SK-N-SH (cell line): Measurements from ENCODE around the gene ATP8A2. TPM values are rescaled to one million over a fixed set of nuclear protein-coding genes. Genes with fewer than 3 reads are reported as not detected.

Source experiments
- CTCF ChIA-PET: fragments of 300-600, 350-600 bp; formaldehyde crosslinking; extraction: SDS; loops from one replicate; lab custom pipeline; 2021; lab: Yijun Ruan, JAX
- POLR2A ChIA-PET: fragments of 350-600 bp; sonication (Branson Sonifier 250); formaldehyde crosslinking; extraction: SDS; loops from one replicate; lab custom pipeline; 2020; ENCODE audit warnings: antibody characterized with exemption, inconsistent platforms; lab: Yijun Ruan, JAX
- DNase-seq: peaks from one replicate; pipeline ENCODE4 v3.0.0; 2012
- H2AFZ ChIP-seq: fragments of 200-600 bp; sonication (generic); 2 replicates; pipeline ENCODE4 v1.8.1; 2016; ENCODE audit warnings: antibody characterized with exemption, mild to moderate bottlenecking, low read depth
- H3F3A ChIP-seq: fragments of 200-600 bp; sonication (generic); replicated peaks from 2 replicates; pipeline ENCODE3; 2016; ENCODE audit warnings: antibody characterized with exemption, mild to moderate bottlenecking; ENCODE audit not compliant: insufficient read depth
- H3K27ac ChIP-seq, 2 experiments: fragments of 200-500 bp in 1 of 2; fragments of 200-600 bp in 1 of 2; sonication (Bioruptor generic) in 1 of 2; sonication (generic), shearing (Covaris generic) in 1 of 2; 2 replicates each; pipeline versions ENCODE4 v1.5.1 to v1.6.1; 2014 to 2016; ENCODE audit warnings: low read depth in 2 of 2, inconsistent platforms in 1 of 2, low read length in 1 of 2, mild to moderate bottlenecking in 1 of 2, mixed read lengths in 1 of 2
- H3K27me3 ChIP-seq: fragments of 200-600 bp; sonication (generic), shearing (Covaris generic); 2 replicates; pipeline ENCODE4 v1.6.1; 2016; ENCODE audit warnings: mixed run types; ENCODE audit not compliant: insufficient read depth
- H3K36me3 ChIP-seq, 2 experiments: fragments of 200-500 bp in 1 of 2; fragments of 200-600 bp in 1 of 2; sonication (Bioruptor generic) in 1 of 2; sonication (generic) in 1 of 2; replicated peaks in 1 of 2; 2 replicates each; pipeline versions ENCODE3 to v1.5.1; 2014 to 2016; ENCODE audit warnings: low read length in 1 of 2, mild to moderate bottlenecking in 1 of 2; ENCODE audit not compliant: insufficient read depth in 2 of 2, control insufficient read depth in 1 of 2
- H3K4me1 ChIP-seq, 2 experiments: fragments of 200-500 bp in 1 of 2; fragments of 200-600 bp in 1 of 2; sonication (Bioruptor generic) in 1 of 2; sonication (generic), shearing (Covaris generic) in 1 of 2; 2 replicates each; pipeline versions ENCODE4 v1.5.1 to v1.6.1; 2014 to 2016; ENCODE audit warnings: low read depth in 1 of 2, low read length in 1 of 2, mixed run types in 1 of 2; ENCODE audit not compliant: insufficient read depth in 2 of 2, control insufficient read depth in 1 of 2
- H3K4me2 ChIP-seq: fragments of 200-600 bp; sonication (generic), shearing (Covaris generic); 2 replicates; pipeline ENCODE4 v1.6.1; 2017; ENCODE audit warnings: mixed run types
- H3K4me3 ChIP-seq, 2 experiments: fragments of 200-500 bp in 1 of 2; fragments of 200-600 bp in 1 of 2; sonication (Bioruptor generic) in 1 of 2; sonication (generic), shearing (Covaris generic) in 1 of 2; 2 replicates each; pipeline versions ENCODE4 v1.5.1 to v1.8.1; 2014 to 2016; ENCODE audit warnings: low read depth in 2 of 2, inconsistent platforms in 1 of 2, low read length in 1 of 2, mild to moderate bottlenecking in 1 of 2, mixed read lengths in 1 of 2, moderate library complexity in 1 of 2
- H3K79me2 ChIP-seq: fragments of 200-600 bp; sonication (generic); 2 replicates; pipeline ENCODE4 v1.8.1; 2017; ENCODE audit warnings: mild to moderate bottlenecking; ENCODE audit not compliant: insufficient read depth
- H3K9ac ChIP-seq: fragments of 200-600 bp; sonication (generic); 2 replicates; pipeline ENCODE4 v1.6.1; 2017; ENCODE audit warnings: mixed run types
- H3K9me2 ChIP-seq: fragments of 200-600 bp; sonication (generic); 2 replicates; pipeline ENCODE4 v1.6.1; 2017; ENCODE audit warnings: mixed run types
- H3K9me3 ChIP-seq: fragments of 200-600 bp; sonication (generic); 2 replicates; pipeline ENCODE4 v1.6.1; 2017; ENCODE audit warnings: mixed run types, mild to moderate bottlenecking, moderate library complexity
- H4K20me1 ChIP-seq: fragments of 200-600 bp; sonication (generic); 2 replicates; pipeline ENCODE4 v1.6.1; 2017; ENCODE audit warnings: mild to moderate bottlenecking, mixed run types; ENCODE audit not compliant: insufficient read depth
- ELF1 ChIP-seq: IDR thresholded peaks from 2 replicates; pipeline ENCODE4 v1.4.0; 2012
- FOXJ3 ChIP-seq: sonication (generic); formaldehyde crosslinking; IDR thresholded peaks from 2 replicates; pipeline ENCODE4 v1.5.1; 2020; ENCODE audit warnings: mild to moderate bottlenecking, missing genetic modification reagents
- FOXM1 ChIP-seq: IDR thresholded peaks from 2 replicates; pipeline ENCODE4 v1.4.0; 2012; ENCODE audit warnings: low read depth, mild to moderate bottlenecking
- GABPA ChIP-seq: IDR thresholded peaks from 2 replicates; pipeline ENCODE4 v1.4.0; 2012; ENCODE audit warnings: low read depth, mild to moderate bottlenecking
- GATA2 ChIP-seq: sonication (generic); formaldehyde crosslinking; IDR thresholded peaks from 2 replicates; pipeline ENCODE4 v1.5.0; 2020; ENCODE audit warnings: mild to moderate bottlenecking, missing genetic modification reagents
- MXI1 ChIP-seq: IDR thresholded peaks from 2 replicates; pipeline ENCODE4 v1.6.1; 2012; ENCODE audit warnings: mild to moderate bottlenecking, low read depth, low read length, improper control_type of control experiment
- NFIC ChIP-seq: IDR thresholded peaks from 2 replicates; pipeline ENCODE4 v1.4.0; 2012; ENCODE audit warnings: borderline replicate concordance
- POLR2AphosphoS5 ChIP-seq: IDR thresholded peaks from 2 replicates; pipeline ENCODE4 v1.6.1; 2012; ENCODE audit warnings: low read depth, low read length
- RAD21 ChIP-seq: IDR thresholded peaks from 2 replicates; pipeline ENCODE4 v1.6.1; 2012; ENCODE audit warnings: mild to moderate bottlenecking, low read length
- RCOR1 ChIP-seq: fragments of 150-350 bp; IDR thresholded peaks from 2 replicates; pipeline ENCODE4 v1.6.1; 2017; ENCODE audit warnings: antibody characterized with exemption, low read length
- RXRA ChIP-seq: IDR thresholded peaks from 2 replicates; pipeline ENCODE4 v1.4.0; 2012; ENCODE audit warnings: low read depth, mild to moderate bottlenecking, borderline replicate concordance
- SIN3A ChIP-seq: IDR thresholded peaks from 2 replicates; pipeline ENCODE4 v1.6.1; 2012; ENCODE audit warnings: low read depth, mild to moderate bottlenecking, low read length, moderate library complexity, borderline replicate concordance
- SMC3 ChIP-seq: IDR thresholded peaks from 2 replicates; pipeline ENCODE4 v1.6.1; 2012; ENCODE audit warnings: low read depth, low read length, improper control_type of control experiment
- TAF1 ChIP-seq: IDR thresholded peaks from 2 replicates; pipeline ENCODE4 v1.6.1; 2012; ENCODE audit warnings: low read depth, mild to moderate bottlenecking, low read length, moderate library complexity, borderline replicate concordance
- TEAD4 ChIP-seq: IDR thresholded peaks from 2 replicates; pipeline ENCODE4 v1.4.0; 2012; ENCODE audit warnings: mild to moderate bottlenecking, borderline replicate concordance; ENCODE audit not compliant: insufficient read depth
- USF1 ChIP-seq: IDR thresholded peaks from 2 replicates; pipeline ENCODE4 v1.4.0; 2012; ENCODE audit warnings: low read depth, borderline replicate concordance
- WGBS: methylation state at CpG from one replicate; pipeline ENCODE4 v1.1.6; 2017; ENCODE audit warnings: low lambda C conversion rate; 5-methylcytosine and 5-hydroxymethylcytosine counted together
- polyA plus RNA-seq, 3 experiments: library from polyadenylated mRNA; depleted of rRNA; stranded (reverse); fragments of >200 nt; gene quantifications; 2 replicates each; pipeline ENCODE4 v1.2.3, GENCODE V29; 2012
- TF ChIP-seq, protein P1 (sequence below): fragments of 200-600 bp; sonication (generic); IDR thresholded peaks from 2 replicates; pipeline ENCODE4 v1.6.1; 2017; ENCODE audit warnings: antibody characterized with exemption, mild to moderate bottlenecking, moderate library complexity
- TF ChIP-seq, protein P2 (sequence below): IDR thresholded peaks from 2 replicates; pipeline ENCODE4 v1.6.1; 2012; ENCODE audit warnings: mild to moderate bottlenecking, low read depth, low read length, moderate library complexity
- TF ChIP-seq, protein P3 (sequence below): IDR thresholded peaks from 2 replicates; pipeline ENCODE4 v1.4.0; 2012; ENCODE audit warnings: low read depth

Gene ATP8A2
- polyA plus RNA-seq, 1 of the 3 experiments (the other 2 are of a cell fraction) = 0.02 TPM

DNA sequence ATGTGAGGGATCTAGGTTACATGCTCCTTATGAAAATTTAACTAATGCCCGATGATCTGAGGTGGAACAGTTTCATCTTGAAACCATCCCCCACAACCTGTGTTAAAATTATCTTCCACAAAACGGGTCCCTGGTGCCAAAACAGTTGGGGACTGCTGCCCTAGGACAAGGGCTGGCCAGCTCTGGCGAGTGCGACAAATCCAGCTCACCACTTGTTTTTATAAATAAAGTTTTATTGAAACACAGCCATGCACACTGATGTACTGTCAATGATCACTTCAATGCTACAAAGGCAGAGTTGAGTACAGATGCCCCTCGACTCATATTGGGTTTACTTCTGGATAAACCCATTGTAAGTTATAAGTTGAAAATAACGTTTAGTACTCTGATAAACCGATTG is 235.3 kb downstream of the ATP8A2 start:
- no peaks in the 10 kb centered on the region for H3K9me2 ChIP-seq
- no peak overlapping the region for H3K4me3 ChIP-seq
- no peak overlapping the region for H3K9ac ChIP-seq
- H3K4me2 ChIP-seq = no peak overlapping the region
- H3K79me2 ChIP-seq = no peaks in the 10 kb centered on the region
- DNase-seq = no peak
- no peak overlapping the region for H2AFZ ChIP-seq
- H3K27me3 ChIP-seq = no peaks in the 10 kb centered on the region
- ChIA-PET CTCF (no interaction called here), POLR2A (no interaction called here)
- TF ChIP-seq TAF1 = no peak
- TF ChIP-seq FOXM1 = no peak
- TF ChIP-seq, protein P1, sequence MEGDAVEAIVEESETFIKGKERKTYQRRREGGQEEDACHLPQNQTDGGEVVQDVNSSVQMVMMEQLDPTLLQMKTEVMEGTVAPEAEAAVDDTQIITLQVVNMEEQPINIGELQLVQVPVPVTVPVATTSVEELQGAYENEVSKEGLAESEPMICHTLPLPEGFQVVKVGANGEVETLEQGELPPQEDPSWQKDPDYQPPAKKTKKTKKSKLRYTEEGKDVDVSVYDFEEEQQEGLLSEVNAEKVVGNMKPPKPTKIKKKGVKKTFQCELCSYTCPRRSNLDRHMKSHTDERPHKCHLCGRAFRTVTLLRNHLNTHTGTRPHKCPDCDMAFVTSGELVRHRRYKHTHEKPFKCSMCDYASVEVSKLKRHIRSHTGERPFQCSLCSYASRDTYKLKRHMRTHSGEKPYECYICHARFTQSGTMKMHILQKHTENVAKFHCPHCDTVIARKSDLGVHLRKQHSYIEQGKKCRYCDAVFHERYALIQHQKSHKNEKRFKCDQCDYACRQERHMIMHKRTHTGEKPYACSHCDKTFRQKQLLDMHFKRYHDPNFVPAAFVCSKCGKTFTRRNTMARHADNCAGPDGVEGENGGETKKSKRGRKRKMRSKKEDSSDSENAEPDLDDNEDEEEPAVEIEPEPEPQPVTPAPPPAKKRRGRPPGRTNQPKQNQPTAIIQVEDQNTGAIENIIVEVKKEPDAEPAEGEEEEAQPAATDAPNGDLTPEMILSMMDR = no peak
- no peak for TF ChIP-seq SIN3A
- TF ChIP-seq RCOR1 = no peak
- TF ChIP-seq, protein P2, sequence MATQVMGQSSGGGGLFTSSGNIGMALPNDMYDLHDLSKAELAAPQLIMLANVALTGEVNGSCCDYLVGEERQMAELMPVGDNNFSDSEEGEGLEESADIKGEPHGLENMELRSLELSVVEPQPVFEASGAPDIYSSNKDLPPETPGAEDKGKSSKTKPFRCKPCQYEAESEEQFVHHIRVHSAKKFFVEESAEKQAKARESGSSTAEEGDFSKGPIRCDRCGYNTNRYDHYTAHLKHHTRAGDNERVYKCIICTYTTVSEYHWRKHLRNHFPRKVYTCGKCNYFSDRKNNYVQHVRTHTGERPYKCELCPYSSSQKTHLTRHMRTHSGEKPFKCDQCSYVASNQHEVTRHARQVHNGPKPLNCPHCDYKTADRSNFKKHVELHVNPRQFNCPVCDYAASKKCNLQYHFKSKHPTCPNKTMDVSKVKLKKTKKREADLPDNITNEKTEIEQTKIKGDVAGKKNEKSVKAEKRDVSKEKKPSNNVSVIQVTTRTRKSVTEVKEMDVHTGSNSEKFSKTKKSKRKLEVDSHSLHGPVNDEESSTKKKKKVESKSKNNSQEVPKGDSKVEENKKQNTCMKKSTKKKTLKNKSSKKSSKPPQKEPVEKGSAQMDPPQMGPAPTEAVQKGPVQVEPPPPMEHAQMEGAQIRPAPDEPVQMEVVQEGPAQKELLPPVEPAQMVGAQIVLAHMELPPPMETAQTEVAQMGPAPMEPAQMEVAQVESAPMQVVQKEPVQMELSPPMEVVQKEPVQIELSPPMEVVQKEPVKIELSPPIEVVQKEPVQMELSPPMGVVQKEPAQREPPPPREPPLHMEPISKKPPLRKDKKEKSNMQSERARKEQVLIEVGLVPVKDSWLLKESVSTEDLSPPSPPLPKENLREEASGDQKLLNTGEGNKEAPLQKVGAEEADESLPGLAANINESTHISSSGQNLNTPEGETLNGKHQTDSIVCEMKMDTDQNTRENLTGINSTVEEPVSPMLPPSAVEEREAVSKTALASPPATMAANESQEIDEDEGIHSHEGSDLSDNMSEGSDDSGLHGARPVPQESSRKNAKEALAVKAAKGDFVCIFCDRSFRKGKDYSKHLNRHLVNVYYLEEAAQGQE = no peak
- TF ChIP-seq, protein P3, sequence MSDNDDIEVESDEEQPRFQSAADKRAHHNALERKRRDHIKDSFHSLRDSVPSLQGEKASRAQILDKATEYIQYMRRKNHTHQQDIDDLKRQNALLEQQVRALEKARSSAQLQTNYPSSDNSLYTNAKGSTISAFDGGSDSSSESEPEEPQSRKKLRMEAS = no peak
- no peak for TF ChIP-seq RXRA
- no peak for TF ChIP-seq FOXJ3 (CRISPR knock-in tag)
- no peak for TF ChIP-seq SMC3
- WGBS = 24% methylated on average over 7 of the region's 7 CpGs
- H4K20me1 ChIP-seq = no peaks in the 10 kb centered on the region
- no peaks in the 10 kb centered on the region for H3K36me3 ChIP-seq
- no peak overlapping the region for H3K27ac ChIP-seq
- no peaks in the 10 kb centered on the region for H3K9me3 ChIP-seq
- no peaks in the 10 kb centered on the region for H3K4me1 ChIP-seq
- no peaks in the 10 kb centered on the region for H3F3A ChIP-seq

GRCh38 chr13:25608181-25608580 is 236.4 kb downstream of the ATP8A2 start:
- DNase-seq = no peak
- Histone ChIP-seq H3K9me3 (no peaks in the 10 kb centered on the region), H2AFZ (no peak overlapping the region), H3K4me2 (no peak overlapping the region), H3K36me3 (no peaks in the 10 kb centered on the region), H3K27ac (no peak overlapping the region), H3K27me3 (no peaks in the 10 kb centered on the region), H3F3A (no peaks in the 10 kb centered on the region), H4K20me1 (no peaks in the 10 kb centered on the region), H3K9ac (no peak overlapping the region), H3K4me1 (no peaks in the 10 kb centered on the region), H3K79me2 (no peaks in the 10 kb centered on the region), H3K4me3 (no peak overlapping the region), H3K9me2 (no peaks in the 10 kb centered on the region)
- POLR2A ChIA-PET = no interaction called here
- WGBS = 39% methylated on average over 2 of the region's 2 CpGs
- CTCF ChIA-PET = no interaction called here
- TF ChIP-seq NFIC (no peak), POLR2AphosphoS5 (no peak), GABPA (no peak), USF1 (no peak), MXI1 (no peak), SIN3A (no peak), RAD21 (no peak), ELF1 (no peak), GATA2 (CRISPR knock-in tag) (no peak), TEAD4 (no peak)
- TF ChIP-seq, protein P3 = no peak
- TF ChIP-seq, protein P1 = no peak
